Panc1 (cell line): ENCODE results near the gene UROC1.

ENCODE experiments used
- CTCF ChIP-seq: fragments of 450-650 bp; IDR thresholded peaks from 2 replicates; pipeline ENCODE4 v1.5.1; 2017; ENCODE audit warnings: mild to moderate bottlenecking
- POLR2AphosphoS5 ChIP-seq: IDR thresholded peaks from 2 replicates; pipeline ENCODE4 v1.6.1; 2012; ENCODE audit warnings: mild to moderate bottlenecking, low read depth, low read length, moderate library complexity
- REST ChIP-seq, 2 experiments: IDR thresholded peaks; 2 replicates each; pipeline ENCODE4 v1.6.1; 2011 to 2012; ENCODE audit warnings: low read depth in 2 of 2, control low read depth in 1 of 2, low read length in 1 of 2, mild to moderate bottlenecking in 1 of 2, moderate library complexity in 1 of 2; ENCODE audit not compliant: insufficient read depth in 1 of 2
- SIN3A ChIP-seq: IDR thresholded peaks from 2 replicates; pipeline ENCODE4 v1.6.1; 2012; ENCODE audit warnings: low read depth, mild to moderate bottlenecking, low read length, moderate library complexity, borderline replicate concordance; ENCODE audit not compliant: insufficient read depth
- TCF7L2 ChIP-seq: IDR thresholded peaks from 2 replicates; pipeline ENCODE4 v1.6.1; 2011; ENCODE audit warnings: mild to moderate bottlenecking, low read depth, low read length, inconsistent platforms

GRCh38 chr3:126516936-126517290, 660 bp downstream of the UROC1 start:
- TF ChIP-seq CTCF = no peak
- no peak for TF ChIP-seq POLR2AphosphoS5
- no peak for TF ChIP-seq REST (IDR thresholded peaks at IDR 0.05; ENCODE audit: insufficient read depth in 1 of 2, low read depth in 2 of 2, low read length in 1 of 2)
- TF ChIP-seq TCF7L2 = no peak
- TF ChIP-seq SIN3A = no peak
